WI38 (cell line): ENCODE measurements around the gene NUDT4.
"Not testable (repeated sequence)": the region's sequence is repeated elsewhere in the genome, so short reads cannot be mapped to it uniquely, and the experiment has no call there.

Experiments used
- H3K4me3 ChIP-seq: 2 replicates; pipeline ENCODE4 v1.5.1; 2011; ENCODE audit warnings: low read depth, mild to moderate bottlenecking, control low read depth, low read length
- TF ChIP-seq, protein P1 (sequence below): IDR thresholded peaks from 2 replicates; pipeline ENCODE4 v1.5.1; 2012; ENCODE audit warnings: low read depth, mild to moderate bottlenecking, control low read depth, low read length

NUDT4 gene

DNA sequence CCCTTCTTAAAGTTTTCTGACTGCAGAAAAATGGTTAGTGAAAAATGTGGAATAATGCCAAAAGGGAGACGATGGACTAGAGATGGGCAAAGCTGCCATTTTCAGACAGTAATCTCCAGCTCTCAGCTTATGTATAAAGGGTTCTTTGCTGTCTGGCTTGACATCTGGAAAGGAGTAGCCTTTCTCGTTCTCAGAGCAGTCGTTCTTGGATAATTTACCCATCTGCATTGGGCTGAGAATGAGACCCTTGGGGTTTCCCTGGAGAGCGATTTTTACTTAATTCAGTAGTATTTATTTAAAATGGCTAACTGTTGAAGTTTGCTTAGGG lies 1.2 kb downstream of the NUDT4 start:
- TF ChIP-seq, protein P1, sequence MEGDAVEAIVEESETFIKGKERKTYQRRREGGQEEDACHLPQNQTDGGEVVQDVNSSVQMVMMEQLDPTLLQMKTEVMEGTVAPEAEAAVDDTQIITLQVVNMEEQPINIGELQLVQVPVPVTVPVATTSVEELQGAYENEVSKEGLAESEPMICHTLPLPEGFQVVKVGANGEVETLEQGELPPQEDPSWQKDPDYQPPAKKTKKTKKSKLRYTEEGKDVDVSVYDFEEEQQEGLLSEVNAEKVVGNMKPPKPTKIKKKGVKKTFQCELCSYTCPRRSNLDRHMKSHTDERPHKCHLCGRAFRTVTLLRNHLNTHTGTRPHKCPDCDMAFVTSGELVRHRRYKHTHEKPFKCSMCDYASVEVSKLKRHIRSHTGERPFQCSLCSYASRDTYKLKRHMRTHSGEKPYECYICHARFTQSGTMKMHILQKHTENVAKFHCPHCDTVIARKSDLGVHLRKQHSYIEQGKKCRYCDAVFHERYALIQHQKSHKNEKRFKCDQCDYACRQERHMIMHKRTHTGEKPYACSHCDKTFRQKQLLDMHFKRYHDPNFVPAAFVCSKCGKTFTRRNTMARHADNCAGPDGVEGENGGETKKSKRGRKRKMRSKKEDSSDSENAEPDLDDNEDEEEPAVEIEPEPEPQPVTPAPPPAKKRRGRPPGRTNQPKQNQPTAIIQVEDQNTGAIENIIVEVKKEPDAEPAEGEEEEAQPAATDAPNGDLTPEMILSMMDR: no peak
- peak overlapping the region; percentile 94 for H3K4me3 ChIP-seq

DNA sequence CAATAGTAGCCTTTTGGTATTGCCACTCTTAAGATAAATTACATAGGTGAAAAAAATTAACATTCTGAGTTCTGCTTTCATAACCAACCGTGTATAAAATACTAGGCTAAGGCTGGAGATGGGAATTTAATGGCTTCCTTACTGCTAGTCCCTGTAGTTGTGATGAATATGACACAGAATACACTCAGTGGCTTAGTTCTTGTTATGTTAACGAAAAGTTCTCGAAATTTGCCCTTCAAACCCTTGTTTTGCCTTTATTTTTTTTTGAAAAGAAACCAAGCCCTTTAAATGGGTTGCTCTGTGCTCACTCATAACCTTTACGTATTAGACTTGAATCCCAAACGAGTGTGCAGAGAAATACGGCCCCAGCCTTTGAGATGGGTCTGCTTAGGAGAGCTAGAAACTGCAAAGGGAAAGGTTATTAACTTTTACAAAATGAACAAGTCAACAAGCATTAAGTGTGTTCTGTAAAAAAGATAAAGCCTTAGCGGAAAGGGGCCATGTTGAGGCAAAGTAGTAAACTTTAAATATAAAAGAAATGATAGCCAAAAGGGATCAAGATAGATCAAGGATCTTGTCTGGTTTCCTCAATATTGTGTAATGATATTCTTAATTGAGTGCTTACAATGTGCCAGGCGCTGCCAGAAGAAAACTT lies 1.7 kb downstream of the NUDT4 start:
- TF ChIP-seq, protein P1: no peak

DNA sequence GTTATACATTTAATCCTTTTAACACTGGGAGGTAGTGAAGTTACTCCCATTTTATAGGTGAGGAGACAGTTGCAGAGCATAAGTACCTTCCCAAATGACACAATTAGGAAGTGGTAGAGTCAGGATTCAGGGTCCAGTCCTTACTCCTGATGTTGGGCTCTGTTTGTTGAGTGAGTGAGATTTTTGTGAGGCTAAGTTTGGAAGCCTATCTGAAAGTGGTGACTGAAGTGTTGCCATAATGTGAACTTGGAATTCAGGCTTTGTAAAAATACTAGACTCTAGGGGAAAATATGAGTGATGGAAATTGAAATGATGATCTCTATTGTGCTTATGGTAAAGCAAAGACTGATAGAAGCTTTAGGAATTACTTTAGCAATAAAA lies 2.2 kb downstream of the NUDT4 start:
- TF ChIP-seq, protein P1: no peak
- H3K4me3 ChIP-seq: peak overlapping the region; percentile 94

More for the DNA sequence above, 1.7 kb downstream of the NUDT4 start:
- peak overlapping the region; percentile 94 for H3K4me3 ChIP-seq

DNA sequence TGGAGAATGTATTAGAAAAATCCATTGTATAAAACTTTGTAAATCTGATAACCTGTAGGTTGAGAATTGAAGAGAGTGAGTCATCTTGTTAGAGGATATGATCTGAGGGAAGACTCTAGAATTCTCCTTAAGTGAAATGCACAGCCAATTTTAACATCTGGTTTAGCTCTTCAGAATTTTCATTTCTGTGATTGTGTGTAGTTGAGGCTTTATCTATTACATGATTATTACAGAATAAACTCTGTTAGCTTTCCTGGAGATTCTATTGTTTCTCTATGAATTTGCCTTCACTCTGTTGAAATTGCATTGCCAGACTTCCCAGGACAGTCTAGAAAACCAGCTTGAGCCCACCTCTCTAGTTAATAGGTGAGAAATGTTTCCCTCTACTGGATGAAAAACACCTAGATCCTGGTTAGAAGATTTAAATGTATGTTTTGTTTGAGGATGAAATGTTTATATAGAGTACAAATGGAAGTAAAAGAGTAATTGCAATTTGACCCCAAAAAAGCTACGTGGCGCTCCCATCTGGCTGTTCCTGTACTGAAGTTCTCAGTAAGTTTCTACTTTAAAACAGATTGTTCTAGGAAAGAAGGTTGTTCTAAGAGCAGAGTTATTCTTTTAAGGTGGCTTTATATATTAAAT lies 2.9 kb downstream of the NUDT4 start:
- TF ChIP-seq, protein P1: no peak
- peak overlapping the region; percentile 94 for H3K4me3 ChIP-seq

DNA sequence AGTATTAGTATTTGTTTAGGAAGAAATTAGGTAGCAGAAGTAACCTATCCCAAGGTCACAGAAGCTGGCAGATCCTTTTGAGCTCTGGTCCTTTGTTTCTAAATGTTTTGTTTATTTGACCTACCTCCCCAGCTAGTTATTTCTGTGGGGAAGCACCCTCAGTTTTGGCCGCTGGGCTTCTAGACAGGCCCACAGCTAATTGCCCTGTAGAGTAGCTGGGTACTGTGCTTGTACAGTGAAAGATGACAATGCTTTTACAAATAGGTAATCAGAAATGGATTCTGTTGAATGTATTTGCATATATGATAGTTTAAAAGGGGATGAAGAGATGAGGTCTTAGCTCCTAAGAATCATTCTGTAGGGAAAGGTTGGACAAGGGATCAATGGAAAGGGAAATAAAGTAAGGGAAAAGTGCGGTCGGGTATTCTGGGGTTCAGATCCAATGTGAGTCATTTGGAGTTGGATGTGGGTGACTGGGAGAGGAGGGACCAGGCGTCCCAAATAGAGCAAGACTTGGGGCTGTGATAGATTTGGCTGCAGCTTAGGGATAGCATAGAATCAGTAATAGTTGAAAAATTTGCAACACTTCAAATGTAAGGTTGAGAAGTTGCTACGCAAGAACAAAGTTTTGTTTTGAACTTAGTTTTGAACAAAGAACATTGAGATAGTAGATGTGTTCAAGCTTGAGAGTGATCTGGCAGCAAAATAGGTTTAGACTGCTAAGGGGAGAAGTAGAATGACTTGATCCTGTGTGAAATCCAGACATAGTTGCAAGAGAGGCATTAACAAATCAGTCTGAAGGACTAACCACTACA lies 3.6 kb downstream of the NUDT4 start:
- H3K4me3 ChIP-seq: peak overlapping the region; percentile 94
- TF ChIP-seq, protein P1: no peak

DNA sequence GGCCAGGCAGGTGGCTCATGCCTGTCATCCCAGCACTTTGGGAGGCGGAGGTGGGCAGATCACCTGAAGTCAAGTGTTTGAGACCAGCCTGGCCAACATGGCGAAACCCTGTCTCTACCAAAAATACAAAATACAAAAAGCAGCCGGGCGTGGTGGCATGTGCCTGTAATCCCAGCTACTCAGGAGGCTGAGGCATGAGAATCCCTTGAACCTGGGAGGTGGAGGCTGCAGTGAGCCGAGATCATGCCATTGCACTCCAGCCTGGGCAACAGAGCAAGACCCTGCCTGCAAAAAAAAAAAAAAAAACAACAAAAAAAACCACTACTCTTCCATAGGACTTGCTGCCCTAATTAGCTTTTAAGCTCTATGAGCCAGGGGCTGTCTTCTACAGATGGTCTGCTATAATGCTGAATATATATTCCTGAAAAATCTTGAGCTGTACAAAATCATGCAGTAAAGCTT lies 4.3 kb downstream of the NUDT4 start:
- not testable (repeated sequence) for H3K4me3 ChIP-seq

DNA sequence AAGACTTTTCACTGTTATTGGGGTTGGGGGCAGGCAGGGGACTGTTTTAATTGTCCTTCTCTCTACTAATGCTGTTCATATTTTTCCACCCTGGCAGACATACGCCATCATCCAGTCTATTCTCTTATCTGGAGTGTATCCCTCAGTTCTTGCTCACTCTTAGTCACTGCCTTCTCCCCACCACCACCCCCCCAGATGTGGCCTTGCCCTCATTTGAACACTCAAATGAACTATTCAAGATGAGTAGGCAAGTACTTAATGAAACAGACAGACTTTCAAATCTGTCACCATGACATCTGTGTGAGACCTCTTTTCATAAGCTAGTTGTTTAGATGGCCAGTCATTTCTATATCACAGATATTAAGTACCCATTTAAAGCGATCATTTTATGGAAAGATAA lies 10.1 kb downstream of the NUDT4 start:
- TF ChIP-seq, protein P1: no peak
- H3K4me3 ChIP-seq: no peak overlapping the region
